Right cardiac atrium (tissue), 5 donors: ENCODE measurements around the gene TUBA8. TPM values are rescaled to one million over a fixed set of nuclear protein-coding genes. Genes with fewer than 3 reads are reported as not detected.
"Not testable (repeated sequence)": the region's sequence is repeated elsewhere in the genome, so short reads cannot be mapped to it uniquely, and the experiment has no call there.

Experiments
- ATAC-seq, 2 donors: fragments of 200-7000 bp; cut with Tn5 transposase; one replicate each; pipeline versions ENCODE4 v1.8.0 to v1.9.1; 2020; ENCODE audit warnings: moderate library complexity in 2 of 2, mild to moderate bottlenecking in 1 of 2
- DNase-seq, 3 donors: peaks; one replicate each; pipeline ENCODE4 v3.0.0-alpha.2; 2020
- H3K27ac ChIP-seq: one replicate; pipeline ENCODE4 v1.5.1; 2013; ENCODE audit warnings: mild to moderate bottlenecking, low read length, control low read depth, moderate library complexity
- H3K27me3 ChIP-seq: one replicate; pipeline ENCODE4 v1.6.1; 2013; ENCODE audit not compliant: control insufficient read depth, insufficient read depth
- H3K4me1 ChIP-seq: one replicate; pipeline ENCODE4 v1.6.1; 2013; ENCODE audit warnings: low read length; ENCODE audit not compliant: control insufficient read depth, insufficient read depth
- H3K4me3 ChIP-seq: one replicate; pipeline ENCODE4 v1.5.1; 2013; ENCODE audit warnings: low read length, control low read depth
- H3K9me3 ChIP-seq: one replicate; pipeline ENCODE4 v1.6.1; 2013; ENCODE audit warnings: low read length; ENCODE audit not compliant: control insufficient read depth
- WGBS: extraction: QIAGEN DNeasy Blood & Tissue Kit; methylation state at CpG from one replicate; pipeline ENCODE4 v1.1.7; 2013; 5-methylcytosine and 5-hydroxymethylcytosine counted together
- intact Hi-C, 4 donors: fragments of 100-400 bp; cut with DNase I; formaldehyde crosslinking; loops; one replicate each; pipeline versions ENCODE4 v1.11.0 to v1.14.0; 2022 to 2023
- polyA plus RNA-seq: library from polyadenylated mRNA; stranded (reverse); fragments of 200-250 nt; gene quantifications from one replicate; pipeline ENCODE4 v1.2.3, GENCODE V29; 2013
- total RNA-seq, 4 donors: library from RNA; stranded (reverse); fragmentation: NEBNext Ultra II Directional; extraction: Animal tissue kit (Norgen Biotek cat#: 25700); gene quantifications; one replicate each; pipeline ENCODE4 v1.2.1, GENCODE V29; 2021
- donor health status: healthy with polysubstance abuse.
- donor health status: DM: no; HTN: yes; CAD: no.
- donor health status: DM: no; HTN: no; CAD: no.
- donor health status: DM: no; HTN: yes; CAD: no; lungs with severe emphysema.
- donor health status: DM: yes; HTN: yes; CAD: no.

Gene TUBA8
- total and polyA plus RNA-seq, 5 donors = 64.7 to 307 (median 123) TPM

GRCh38 chr22:18156878-18157713 lies 46.5 kb downstream of the TUBA8 start:
- DNase-seq (peak; percentile 73 to 84 (median 82)), ATAC-seq (peak; percentile 84 to 90)
- H3K9me3 ChIP-seq = no peaks in the 10 kb centered on the region
- WGBS = 32% methylated on average over 24 of the region's 24 CpGs
- H3K4me1 ChIP-seq = no peaks in the 10 kb centered on the region
- H3K27me3 ChIP-seq = no peaks in the 10 kb centered on the region
- no peak overlapping the region for H3K4me3 ChIP-seq
- no peak overlapping the region for H3K27ac ChIP-seq
- intact Hi-C loops = no loop called here

- WGBS = 60% methylated on average over 12 of the region's 12 CpGs
- intact Hi-C loops = no loop called here
- Histone ChIP-seq H3K4me1 (no peaks in the 10 kb centered on the region), H3K27me3 (no peaks in the 10 kb centered on the region), H3K27ac (no peak overlapping the region), H3K9me3 (no peaks in the 10 kb centered on the region), H3K4me3 (no peak overlapping the region)
- ATAC-seq (no peak), DNase-seq (no peak)
These were observed 47.1 kb downstream of the TUBA8 start for GRCh38 chr22:18157714-18158028.

- H3K4me3 ChIP-seq, H3K9me3 ChIP-seq, H3K27ac ChIP-seq, DNase-seq, ATAC-seq, H3K4me1 ChIP-seq, H3K27me3 ChIP-seq, intact Hi-C loops: not testable (repeated sequence)
- WGBS = 98% methylated on average over 8 of the region's 8 CpGs
These were observed 50.0 kb downstream of the TUBA8 start for GRCh38 chr22:18160641-18161040.

GRCh38 chr22:18163843-18164242 lies 53.2 kb downstream of the TUBA8 start:
- H3K9me3 ChIP-seq, H3K4me3 ChIP-seq, DNase-seq, intact Hi-C loops, H3K27me3 ChIP-seq, ATAC-seq, H3K27ac ChIP-seq, H3K4me1 ChIP-seq: not testable (repeated sequence)
- 84% methylated on average over 7 of the region's 7 CpGs for WGBS

- 67% methylated on average over 8 of the region's 8 CpGs for WGBS
- intact Hi-C loops, H3K9me3 ChIP-seq, H3K4me3 ChIP-seq, ATAC-seq, DNase-seq, H3K27me3 ChIP-seq, H3K27ac ChIP-seq, H3K4me1 ChIP-seq: not testable (repeated sequence)
These were observed 54.0 kb downstream of the TUBA8 start for GRCh38 chr22:18164584-18164983.

- H3K9me3 ChIP-seq, intact Hi-C loops, H3K4me3 ChIP-seq, H3K27me3 ChIP-seq, ATAC-seq, H3K27ac ChIP-seq, DNase-seq, H3K4me1 ChIP-seq: not testable (repeated sequence)
- WGBS = 35% methylated on average over 1 of the region's 7 CpGs
These were observed 54.7 kb downstream of the TUBA8 start for GRCh38 chr22:18165356-18165755.

GRCh38 chr22:18170284-18170683 lies 59.7 kb downstream of the TUBA8 start:
- H3K9me3 ChIP-seq, H3K27me3 ChIP-seq, ATAC-seq, H3K4me3 ChIP-seq, DNase-seq, H3K27ac ChIP-seq, intact Hi-C loops, H3K4me1 ChIP-seq: not testable (repeated sequence)
- 74% methylated on average over 10 of the region's 17 CpGs for WGBS

- H3K4me3 ChIP-seq, DNase-seq, ATAC-seq, intact Hi-C loops, H3K27me3 ChIP-seq, H3K9me3 ChIP-seq, H3K4me1 ChIP-seq, H3K27ac ChIP-seq: not testable (repeated sequence)
- WGBS = 75% methylated on average over 3 of the region's 3 CpGs
These were observed 61.6 kb downstream of the TUBA8 start for GRCh38 chr22:18172203-18172602.

GRCh38 chr22:18172776-18173175 lies 62.2 kb downstream of the TUBA8 start:
- H3K9me3 ChIP-seq, DNase-seq, H3K4me1 ChIP-seq, intact Hi-C loops, ATAC-seq, H3K27me3 ChIP-seq, H3K4me3 ChIP-seq, H3K27ac ChIP-seq: not testable (repeated sequence)
- 82% methylated on average over 8 of the region's 8 CpGs for WGBS

GRCh38 chr22:18173441-18173840 lies 62.8 kb downstream of the TUBA8 start:
- intact Hi-C loops, H3K9me3 ChIP-seq, H3K27me3 ChIP-seq, DNase-seq, ATAC-seq, H3K27ac ChIP-seq, H3K4me3 ChIP-seq, H3K4me1 ChIP-seq: not testable (repeated sequence)
- 78% methylated on average over 1 of the region's 2 CpGs for WGBS
